Muscle layer of colon (tissue), 2 donors: ENCODE results near the gene SRGAP1.
"Not testable (repeated sequence)": the region's sequence is repeated elsewhere in the genome, so short reads cannot be mapped to it uniquely, and the experiment has no call there.

ENCODE experiments used
- H3K27ac ChIP-seq: one replicate; pipeline ENCODE4 v1.7.0; 2013; ENCODE audit warnings: low read depth, mild to moderate bottlenecking, low read length, moderate library complexity
- H3K27me3 ChIP-seq, 2 donors: one replicate each; pipeline ENCODE4 v1.7.0; 2013; ENCODE audit warnings: low read length in 2 of 2, mild to moderate bottlenecking in 2 of 2; ENCODE audit not compliant: insufficient read depth in 2 of 2, control insufficient read depth in 1 of 2
- H3K36me3 ChIP-seq: one replicate; pipeline ENCODE4 v1.7.0; 2013; ENCODE audit warnings: mild to moderate bottlenecking, low read length; ENCODE audit not compliant: insufficient read depth
- H3K4me1 ChIP-seq: one replicate; pipeline ENCODE4 v1.7.0; 2013; ENCODE audit warnings: mild to moderate bottlenecking, low read length; ENCODE audit not compliant: insufficient read depth
- H3K4me3 ChIP-seq, 2 donors: one replicate each; pipeline ENCODE4 v1.7.0; 2013; ENCODE audit warnings: low read length in 2 of 2, low read depth in 1 of 2, mild to moderate bottlenecking in 1 of 2, moderate library complexity in 1 of 2
- H3K9ac ChIP-seq: one replicate; pipeline ENCODE4 v1.7.0; 2013; ENCODE audit warnings: low read length
- H3K9me3 ChIP-seq: one replicate; pipeline ENCODE4 v1.7.0; 2013; ENCODE audit warnings: mild to moderate bottlenecking, low read length
- donor health status: abdominal sarcoma.
- donor health status: Adenocarcinoma of cecum.

Gene SRGAP1

GRCh38 chr12:64147011-64147631 is 302.6 kb downstream of the SRGAP1 start:
- H3K27ac ChIP-seq: no peak overlapping the region
- H3K9me3 ChIP-seq: no peaks in the 10 kb centered on the region
- no peaks in the 10 kb centered on the region for H3K4me1 ChIP-seq
- no peak overlapping the region for H3K4me3 ChIP-seq
- no peaks in the 10 kb centered on the region for H3K36me3 ChIP-seq
- no peaks in the 10 kb centered on the region for H3K27me3 ChIP-seq
- no peak overlapping the region for H3K9ac ChIP-seq

GRCh38 chr12:64147875-64148274 is 303.4 kb downstream of the SRGAP1 start:
- Histone ChIP-seq H3K9ac (no peak overlapping the region), H3K27ac (no peak overlapping the region)

GRCh38 chr12:64154677-64155076 is 310.2 kb downstream of the SRGAP1 start:
- Histone ChIP-seq H3K36me3 (no peaks in the 10 kb centered on the region), H3K9me3 (no peaks in the 10 kb centered on the region), H3K9ac (no peak overlapping the region), H3K27ac (no peak overlapping the region), H3K4me1 (no peaks in the 10 kb centered on the region), H3K27me3 (no peaks in the 10 kb centered on the region), H3K4me3 (no peak overlapping the region)

More at GRCh38 chr12:64147875-64148274, 303.4 kb downstream of the SRGAP1 start:
- Histone ChIP-seq H3K4me3 (no peak overlapping the region), H3K4me1 (no peaks in the 10 kb centered on the region), H3K27me3 (no peaks in the 10 kb centered on the region), H3K36me3 (no peaks in the 10 kb centered on the region), H3K9me3 (no peaks in the 10 kb centered on the region)

GRCh38 chr12:64157110-64157509 is 312.6 kb downstream of the SRGAP1 start:
- Histone ChIP-seq H3K4me3 (no peak overlapping the region), H3K36me3 (no peaks in the 10 kb centered on the region), H3K27ac (no peak overlapping the region)

GRCh38 chr12:64160021-64160710 is 315.7 kb downstream of the SRGAP1 start:
- Histone ChIP-seq H3K4me3 (no peak overlapping the region), H3K27me3 (no peaks in the 10 kb centered on the region), H3K27ac (no peak overlapping the region), H3K9me3 (no peaks in the 10 kb centered on the region), H3K9ac (no peak overlapping the region), H3K36me3 (no peaks in the 10 kb centered on the region), H3K4me1 (no peaks in the 10 kb centered on the region)

More at GRCh38 chr12:64157110-64157509, 312.6 kb downstream of the SRGAP1 start:
- no peaks in the 10 kb centered on the region for H3K9me3 ChIP-seq
- H3K27me3 ChIP-seq: no peaks in the 10 kb centered on the region
- H3K9ac ChIP-seq: no peak overlapping the region
- H3K4me1 ChIP-seq: no peaks in the 10 kb centered on the region

- no peaks in the 10 kb centered on the region for H3K9me3 ChIP-seq
- H3K27me3 ChIP-seq: no peaks in the 10 kb centered on the region
- no peak overlapping the region for H3K9ac ChIP-seq
- no peak overlapping the region for H3K4me3 ChIP-seq
- no peaks in the 10 kb centered on the region for H3K36me3 ChIP-seq
- H3K27ac ChIP-seq: no peak overlapping the region
- H3K4me1 ChIP-seq: no peaks in the 10 kb centered on the region
Observed at GRCh38 chr12:64160711-64161060, 316.2 kb downstream of the SRGAP1 start.

- H3K36me3 ChIP-seq, H3K4me1 ChIP-seq, H3K9me3 ChIP-seq, H3K27ac ChIP-seq, H3K9ac ChIP-seq, H3K4me3 ChIP-seq, H3K27me3 ChIP-seq: not testable (repeated sequence)
Observed at GRCh38 chr12:64166606-64167005, 322.1 kb downstream of the SRGAP1 start.

- H3K4me3 ChIP-seq, H3K9me3 ChIP-seq, H3K27ac ChIP-seq, H3K9ac ChIP-seq, H3K36me3 ChIP-seq, H3K4me1 ChIP-seq, H3K27me3 ChIP-seq: not testable (repeated sequence)
Observed at GRCh38 chr12:64167041-64167440, 322.5 kb downstream of the SRGAP1 start.

- H3K27me3 ChIP-seq: no peaks in the 10 kb centered on the region
- H3K9me3 ChIP-seq: no peaks in the 10 kb centered on the region
- no peak overlapping the region for H3K27ac ChIP-seq
- no peak overlapping the region for H3K4me3 ChIP-seq
- H3K4me1 ChIP-seq: no peaks in the 10 kb centered on the region
- no peaks in the 10 kb centered on the region for H3K36me3 ChIP-seq
- H3K9ac ChIP-seq: no peak overlapping the region
Observed at GRCh38 chr12:64170024-64170423, 325.5 kb downstream of the SRGAP1 start.

GRCh38 chr12:64170730-64171129 is 326.2 kb downstream of the SRGAP1 start:
- no peak overlapping the region for H3K4me3 ChIP-seq
- H3K9me3 ChIP-seq: no peaks in the 10 kb centered on the region
- H3K9ac ChIP-seq: no peak overlapping the region
- H3K4me1 ChIP-seq: no peaks in the 10 kb centered on the region
- no peak overlapping the region for H3K27ac ChIP-seq
- H3K27me3 ChIP-seq: no peaks in the 10 kb centered on the region
- H3K36me3 ChIP-seq: no peaks in the 10 kb centered on the region

GRCh38 chr12:64171715-64172114 is 327.2 kb downstream of the SRGAP1 start:
- no peaks in the 10 kb centered on the region for H3K36me3 ChIP-seq

More at GRCh38 chr12:64171715-64172114, 327.2 kb downstream of the SRGAP1 start:
- H3K27ac ChIP-seq: no peak overlapping the region
- no peak overlapping the region for H3K4me3 ChIP-seq
- H3K9ac ChIP-seq: no peak overlapping the region
- H3K4me1 ChIP-seq: no peaks in the 10 kb centered on the region
- H3K9me3 ChIP-seq: no peaks in the 10 kb centered on the region
- H3K27me3 ChIP-seq: no peaks in the 10 kb centered on the region
